ENCODE results near the gene ELANE.

The ELANE gene

DNA sequence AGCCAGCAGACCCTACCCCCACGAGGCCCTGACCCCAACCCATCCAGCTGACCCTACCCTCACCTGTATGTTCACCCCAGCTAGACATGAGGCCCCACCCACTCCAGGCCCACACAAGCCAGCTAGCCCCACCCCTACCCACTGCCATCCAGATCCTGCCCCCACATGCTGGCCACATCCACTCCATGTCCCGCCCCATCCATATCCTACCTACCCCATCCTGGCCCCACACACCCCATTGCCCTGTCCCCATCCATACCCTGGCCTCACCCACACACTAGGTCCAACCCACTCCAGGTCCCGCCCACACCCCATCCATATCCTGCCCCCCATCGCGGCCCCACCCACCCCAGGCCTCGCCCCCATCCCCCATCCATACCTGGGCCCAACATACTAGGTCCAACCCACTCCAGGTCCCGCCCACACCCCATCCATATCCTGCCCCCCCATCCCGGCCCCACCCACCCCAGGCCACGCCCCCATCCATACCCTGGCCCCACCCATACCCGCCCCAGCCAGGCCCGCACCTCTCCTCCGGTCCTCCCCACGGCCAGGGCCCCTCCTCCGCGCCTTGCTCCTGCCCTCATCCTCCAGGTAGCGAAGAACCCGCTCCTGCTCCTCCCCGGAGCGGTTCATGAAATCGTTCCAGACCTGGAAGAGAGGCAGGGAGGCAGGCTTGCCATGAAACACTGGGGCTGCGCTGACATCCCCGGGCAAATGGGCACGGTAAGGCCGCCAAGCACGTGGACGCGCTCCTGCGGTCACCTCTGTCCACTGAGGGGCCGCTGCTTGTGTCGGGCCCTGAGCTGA is 48.4 kb downstream of the ELANE start:
- DNase-seq, result no peak

DNA sequence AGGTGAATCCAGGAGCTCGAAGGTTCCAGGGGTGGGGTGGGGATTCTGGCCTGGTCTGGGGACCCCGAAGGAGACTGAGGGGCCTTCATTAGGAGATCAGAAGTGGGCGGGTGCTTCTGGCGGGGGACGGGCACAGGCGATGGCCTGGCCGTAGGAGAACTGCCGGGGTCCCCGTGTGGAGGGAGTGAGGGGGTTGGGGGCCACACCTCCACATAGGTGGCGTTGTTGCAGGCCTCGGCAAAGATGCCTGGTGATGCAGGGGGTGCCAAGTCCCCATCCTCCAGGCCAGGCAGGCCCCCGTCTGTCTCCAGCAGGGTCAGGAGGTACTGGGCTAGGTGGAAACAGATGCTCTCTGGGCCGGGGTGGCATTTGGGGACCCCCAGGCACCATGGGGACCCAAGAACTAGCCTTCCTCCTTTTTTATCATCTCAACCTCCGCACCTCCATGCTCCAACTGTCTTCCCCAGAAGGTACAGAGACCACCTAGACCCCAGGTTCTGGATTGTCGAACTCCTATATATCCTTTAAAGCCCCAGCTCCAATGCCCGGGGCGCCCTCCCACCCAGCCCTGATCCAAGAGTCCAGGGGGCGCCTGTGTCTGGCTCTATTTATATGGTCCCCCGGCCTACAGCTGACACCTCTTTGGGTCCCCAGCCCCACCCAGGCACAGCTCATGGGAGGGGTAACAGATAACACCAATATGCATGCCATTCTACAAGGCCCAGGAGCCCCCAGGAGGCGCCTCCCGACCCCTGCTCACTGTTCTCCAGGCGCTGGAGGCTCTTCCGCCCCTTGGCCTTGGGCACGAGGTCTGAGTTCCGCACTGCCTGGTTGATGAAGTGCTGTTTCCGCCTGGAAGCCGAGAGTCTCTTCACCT is 49.4 kb downstream of the ELANE start:
- DNase-seq, result no peak

DNA sequence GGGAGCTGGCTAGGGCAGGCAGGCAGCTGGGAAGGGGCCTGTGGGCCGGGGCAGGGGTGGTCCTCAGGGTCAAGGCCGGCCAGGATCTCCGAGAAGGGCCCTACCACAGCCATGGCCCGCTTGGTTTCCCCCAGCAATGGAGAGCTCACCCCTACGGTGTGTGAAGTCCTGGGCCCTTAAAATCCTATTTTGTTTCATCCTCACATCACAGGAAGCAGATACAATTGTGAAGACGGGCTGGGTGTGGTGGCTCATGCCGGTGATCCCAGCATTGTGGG is 49.9 kb downstream of the ELANE start:
- no peak for DNase-seq

DNA sequence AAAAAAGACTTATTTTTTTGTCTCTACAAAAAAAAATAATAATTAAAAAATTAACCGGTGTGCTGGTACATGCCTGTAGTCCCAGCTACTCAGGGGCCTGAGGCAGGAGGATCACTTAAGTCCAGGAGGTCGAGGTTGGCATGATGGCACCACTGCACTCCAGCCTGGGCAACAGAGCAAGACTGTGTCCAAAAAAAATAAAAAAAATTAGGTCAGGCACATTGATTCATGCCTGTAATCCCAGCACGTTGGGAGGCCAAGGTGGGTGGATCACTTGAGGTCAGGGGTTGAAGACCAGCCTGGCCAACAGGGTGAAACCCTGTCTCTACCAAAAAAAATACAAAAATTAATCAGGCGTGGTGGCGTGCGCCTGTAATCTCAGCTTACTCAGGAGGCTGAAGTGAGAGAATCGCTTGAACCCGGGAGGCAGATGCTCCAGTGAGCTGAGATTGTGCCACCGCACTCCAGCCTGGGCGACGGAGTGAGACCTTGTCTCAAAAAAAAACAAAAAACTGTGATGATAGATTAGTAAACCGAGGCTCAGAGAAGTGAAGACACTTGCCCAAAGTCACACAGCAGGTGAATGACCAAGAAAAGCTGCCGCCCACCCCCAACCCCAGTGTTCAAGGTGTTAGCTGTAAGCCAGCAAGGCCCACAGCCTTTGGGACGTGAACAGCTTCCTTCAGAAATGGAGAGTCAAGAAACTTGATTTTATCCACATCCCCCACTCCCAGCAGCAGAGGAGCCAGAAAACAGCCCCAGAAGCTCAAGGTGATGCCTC is 50.5 kb downstream of the ELANE start:
- no peak for DNase-seq

DNA sequence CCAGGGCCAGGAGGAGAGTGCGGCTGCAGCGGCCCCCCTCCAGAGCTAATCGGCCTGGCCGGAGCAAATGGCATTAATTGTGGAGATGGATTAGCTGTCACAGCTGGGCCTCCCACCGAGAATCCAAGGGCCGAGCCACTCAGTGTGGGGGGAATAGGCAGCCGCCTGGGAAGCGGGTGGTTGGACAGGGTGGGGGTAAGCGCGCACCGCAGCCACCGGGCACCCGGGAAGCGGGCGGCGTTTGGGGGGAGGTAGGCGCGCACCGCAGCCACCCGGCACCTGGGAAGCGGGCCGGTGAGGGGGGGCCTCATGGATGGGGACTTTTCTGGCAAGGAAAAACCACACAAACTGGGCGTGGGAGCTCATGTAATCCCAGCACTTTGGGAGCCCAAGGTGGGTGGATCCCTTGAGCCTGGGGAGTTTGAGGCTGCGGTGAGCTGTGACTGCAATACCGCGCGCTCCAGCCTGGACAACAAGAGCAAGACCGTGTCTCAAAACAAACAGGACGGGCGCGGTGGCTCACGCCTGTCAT is 51.2 kb downstream of the ELANE start:
- no peak for DNase-seq

DNA sequence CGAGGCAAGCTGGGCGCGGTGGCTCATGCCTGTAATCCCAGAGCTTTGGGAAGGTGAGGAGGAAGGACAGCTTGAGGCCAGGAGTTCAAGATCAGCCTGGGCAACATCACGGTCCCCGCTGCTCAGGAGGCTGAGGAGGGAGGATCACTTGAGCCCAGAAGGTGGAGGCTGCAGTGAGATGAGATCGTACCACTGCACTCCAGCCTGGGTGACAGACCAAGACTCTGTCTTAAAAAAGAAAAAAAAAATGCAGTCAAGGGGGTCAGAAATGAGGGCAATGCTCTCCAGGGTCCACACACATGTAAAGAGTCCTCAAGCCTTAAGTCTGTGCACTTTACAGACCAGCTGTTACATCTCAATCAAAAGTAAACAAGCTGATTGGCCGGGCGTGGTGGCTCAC is 52.4 kb downstream of the ELANE start:
- no peak for DNase-seq
